OCI-LY3 (cell line): Measurements from ENCODE around the gene DDX28.
"Not testable (repeated sequence)": the region's sequence is repeated elsewhere in the genome, so short reads cannot be mapped to it uniquely, and the experiment has no call there.

ENCODE experiments used
- CTCF ChIP-seq: fragments of 200-600, 300-600 bp; sonication (generic); IDR thresholded peaks from 2 replicates; pipeline ENCODE4 v1.5.1; 2014; ENCODE audit warnings: antibody characterized with exemption, low read length, low read depth
- EZH2phosphoT487 ChIP-seq: fragments of 200-600 bp; shearing (Covaris generic); IDR thresholded peaks from 2 replicates; pipeline ENCODE4 v1.6.1; 2018; ENCODE audit warnings: antibody characterized with exemption, mixed run types, low read depth

- TF ChIP-seq CTCF, EZH2phosphoT487: not testable (repeated sequence)
These were observed 13.2 kb downstream of the DDX28 start for GRCh38 chr16:68009872-68010271.
